Adipocyte (in vitro differentiated cells): ENCODE data around the gene DAGLB.
A peak's percentile ranks its signal among the peaks of the same experiment; 100 is the strongest.

Source experiments
- DNase-seq: peaks from one replicate; pipeline ENCODE4 v3.0.0-alpha.2; 2015; ENCODE audit warnings: low read depth
- H3K27me3 ChIP-seq: replicated peaks from 2 replicates; pipeline ENCODE4 v1.7.0; 2013; ENCODE audit warnings: mild to moderate bottlenecking, low read length, moderate library complexity; ENCODE audit not compliant: control insufficient read depth, insufficient read depth
- H3K36me3 ChIP-seq: 2 replicates; pipeline ENCODE4 v1.7.0; 2013; ENCODE audit warnings: low read length, mild to moderate bottlenecking, moderate library complexity; ENCODE audit not compliant: control insufficient read depth, insufficient read depth, severe bottlenecking
- H3K4me1 ChIP-seq: 2 replicates; pipeline ENCODE4 v1.7.0; 2013; ENCODE audit warnings: mild to moderate bottlenecking, low read length, moderate library complexity; ENCODE audit not compliant: control insufficient read depth, insufficient read depth
- H3K4me3 ChIP-seq: 2 replicates; pipeline ENCODE4 v1.7.0; 2013; ENCODE audit warnings: mild to moderate bottlenecking, low read length, moderate library complexity
- H3K9ac ChIP-seq: 2 replicates; pipeline ENCODE4 v1.7.0; 2013; ENCODE audit warnings: mild to moderate bottlenecking, low read length, moderate library complexity
- H3K9me3 ChIP-seq: 2 replicates; pipeline ENCODE4 v1.7.0; 2013; ENCODE audit warnings: mild to moderate bottlenecking, low read length, moderate library complexity; ENCODE audit not compliant: control insufficient read depth

DAGLB gene, protein sequence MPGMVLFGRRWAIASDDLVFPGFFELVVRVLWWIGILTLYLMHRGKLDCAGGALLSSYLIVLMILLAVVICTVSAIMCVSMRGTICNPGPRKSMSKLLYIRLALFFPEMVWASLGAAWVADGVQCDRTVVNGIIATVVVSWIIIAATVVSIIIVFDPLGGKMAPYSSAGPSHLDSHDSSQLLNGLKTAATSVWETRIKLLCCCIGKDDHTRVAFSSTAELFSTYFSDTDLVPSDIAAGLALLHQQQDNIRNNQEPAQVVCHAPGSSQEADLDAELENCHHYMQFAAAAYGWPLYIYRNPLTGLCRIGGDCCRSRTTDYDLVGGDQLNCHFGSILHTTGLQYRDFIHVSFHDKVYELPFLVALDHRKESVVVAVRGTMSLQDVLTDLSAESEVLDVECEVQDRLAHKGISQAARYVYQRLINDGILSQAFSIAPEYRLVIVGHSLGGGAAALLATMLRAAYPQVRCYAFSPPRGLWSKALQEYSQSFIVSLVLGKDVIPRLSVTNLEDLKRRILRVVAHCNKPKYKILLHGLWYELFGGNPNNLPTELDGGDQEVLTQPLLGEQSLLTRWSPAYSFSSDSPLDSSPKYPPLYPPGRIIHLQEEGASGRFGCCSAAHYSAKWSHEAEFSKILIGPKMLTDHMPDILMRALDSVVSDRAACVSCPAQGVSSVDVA

DNA sequence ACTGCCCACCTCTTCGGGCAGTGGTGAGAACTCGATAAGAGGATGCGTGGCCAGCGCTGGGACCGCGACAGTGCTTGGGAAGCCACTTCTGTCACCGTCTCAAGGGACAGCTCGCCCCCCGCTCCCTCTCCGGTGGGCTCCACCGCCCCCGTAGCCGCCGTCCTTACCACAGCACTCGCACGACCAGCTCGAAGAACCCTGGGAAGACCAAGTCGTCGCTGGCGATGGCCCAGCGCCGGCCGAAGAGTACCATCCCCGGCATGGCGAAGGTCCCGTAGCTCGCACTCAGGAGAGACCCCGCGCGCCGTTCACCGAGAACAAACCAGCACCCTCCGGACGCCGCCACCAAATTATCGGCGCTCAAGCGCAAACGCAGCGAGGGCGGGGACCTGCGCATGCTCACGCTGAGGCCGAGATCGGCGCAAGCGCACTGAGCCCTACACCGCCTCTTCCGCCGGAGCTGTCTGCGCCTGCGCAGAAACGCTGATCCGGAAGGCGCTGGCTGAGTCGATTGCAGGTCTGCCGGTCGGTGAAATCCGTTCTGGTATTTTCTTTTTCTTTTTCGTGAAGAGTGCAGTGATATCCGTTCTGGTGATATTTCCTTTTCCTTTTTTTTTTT is at the start of gene DAGLB:
Gene DAGLB (minus strand): TSS at position 374 of the 619 bp plus-strand sequence. CDS start 112 bp downstream, at position 262.
- H3K9me3 ChIP-seq: no peaks in the 10 kb centered on the region
- H3K4me3 ChIP-seq: peak within 1 kb of the TSS; percentile 99
- H3K4me1 ChIP-seq: peaks cover 20% of the 10 kb centered on the region
- peak within 1 kb of the TSS; percentile 98 for H3K9ac ChIP-seq
- no peaks in the 10 kb centered on the region for H3K27me3 ChIP-seq
- peak; percentile 98 for DNase-seq
- peaks cover 16% of the 10 kb centered on the region for H3K36me3 ChIP-seq

DNA sequence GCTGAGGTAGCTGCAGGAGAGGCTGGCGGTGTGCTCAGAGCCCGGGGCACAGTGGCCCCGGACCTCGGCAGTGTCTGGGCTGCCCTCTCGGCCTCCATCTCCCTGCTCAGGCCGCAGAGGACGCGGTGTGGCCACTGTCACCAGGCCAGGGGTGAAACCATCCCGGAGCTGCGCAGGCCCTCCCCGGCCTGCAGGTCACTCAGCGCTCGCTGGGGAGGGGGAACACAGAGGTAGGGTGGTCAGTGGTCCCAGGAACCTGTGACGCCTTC is 49.8 kb upstream of the DAGLB start:
- no peaks in the 10 kb centered on the region for H3K4me1 ChIP-seq
- H3K9me3 ChIP-seq: no peaks in the 10 kb centered on the region
- H3K4me3 ChIP-seq: no peak overlapping the region
- no peaks in the 10 kb centered on the region for H3K36me3 ChIP-seq
- H3K9ac ChIP-seq: no peak overlapping the region
- DNase-seq: no peak
- peaks cover 5% of the 10 kb centered on the region for H3K27me3 ChIP-seq

DNA sequence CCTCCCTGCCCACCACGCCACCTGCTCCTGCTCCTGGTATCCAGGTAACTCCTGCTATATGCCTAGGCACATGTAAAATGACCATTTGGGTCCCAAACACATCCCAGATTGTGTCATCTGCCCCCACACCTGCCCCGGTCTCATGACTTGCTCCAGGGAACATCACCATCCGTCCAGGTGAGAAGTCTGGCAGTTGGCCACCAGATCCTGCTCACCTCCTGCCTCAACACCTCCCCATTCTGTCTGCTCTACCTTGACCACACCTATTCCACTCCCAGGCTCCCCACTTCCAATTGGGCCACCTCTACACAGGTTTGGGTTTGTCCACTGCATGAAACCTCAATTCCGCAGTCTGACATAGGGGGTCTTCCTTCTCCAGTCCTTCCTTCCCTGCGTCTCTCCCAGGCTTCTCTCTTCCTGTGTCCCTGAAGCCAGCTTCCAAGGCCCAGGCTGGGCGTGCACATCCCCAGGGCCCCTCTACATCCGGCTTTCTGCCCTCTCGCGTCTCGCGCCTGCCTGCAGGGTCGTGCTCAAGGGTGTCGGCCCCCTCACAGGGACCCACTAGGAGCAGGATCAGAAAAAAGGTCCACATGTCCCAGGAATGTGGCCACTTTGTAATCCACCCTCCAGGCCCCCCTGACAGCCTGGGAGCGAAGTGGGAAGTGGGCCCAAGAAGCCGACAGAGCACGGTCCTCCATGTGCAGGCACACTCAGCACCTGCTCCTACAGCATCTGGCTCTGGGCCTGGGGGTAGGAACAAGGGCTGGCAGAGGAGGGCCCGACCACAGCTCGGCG is 49.3 kb upstream of the DAGLB start:
- DNase-seq: no peak
- Histone ChIP-seq H3K4me1 (no peaks in the 10 kb centered on the region), H3K36me3 (no peaks in the 10 kb centered on the region)

DNA sequence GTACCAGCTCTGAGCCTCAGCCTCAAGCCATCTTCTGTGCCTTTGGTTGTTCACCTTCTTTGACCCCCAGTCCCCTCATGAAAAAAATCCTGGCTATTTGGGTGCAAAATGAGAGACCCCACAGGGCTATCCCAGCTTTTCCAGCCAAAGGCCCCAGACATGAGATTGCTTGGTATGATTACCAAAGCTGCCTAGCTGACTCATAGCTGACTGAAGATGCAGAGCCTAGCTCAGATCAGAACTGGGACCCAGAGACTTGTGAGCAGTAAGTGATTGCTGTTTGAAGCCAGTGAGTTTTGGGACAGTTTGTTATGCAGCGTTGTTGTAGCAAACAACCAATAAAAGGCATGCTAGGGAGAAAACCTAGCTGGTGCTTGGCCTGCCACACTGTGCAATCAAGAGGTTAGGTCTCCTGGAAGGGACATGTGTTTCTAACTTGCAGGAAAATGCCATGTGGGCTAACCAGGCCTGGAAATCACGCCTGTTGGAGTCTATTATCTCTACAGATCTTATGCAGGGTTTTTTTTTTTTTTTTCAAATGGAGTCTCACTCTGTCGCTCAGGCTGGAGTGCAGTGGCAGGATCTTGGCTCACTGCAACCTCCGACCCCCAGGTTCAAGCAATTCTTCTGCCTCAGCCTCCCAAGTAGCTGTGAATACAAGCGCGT is 48.0 kb upstream of the DAGLB start:
- no peaks in the 10 kb centered on the region for H3K36me3 ChIP-seq
- peak; percentile 43 for DNase-seq

More for the DNA sequence above, 49.3 kb upstream of the DAGLB start:
- Histone ChIP-seq H3K9me3 (no peaks in the 10 kb centered on the region), H3K27me3 (peaks cover 10% of the 10 kb centered on the region), H3K9ac (no peak overlapping the region), H3K4me3 (no peak overlapping the region)

DNA sequence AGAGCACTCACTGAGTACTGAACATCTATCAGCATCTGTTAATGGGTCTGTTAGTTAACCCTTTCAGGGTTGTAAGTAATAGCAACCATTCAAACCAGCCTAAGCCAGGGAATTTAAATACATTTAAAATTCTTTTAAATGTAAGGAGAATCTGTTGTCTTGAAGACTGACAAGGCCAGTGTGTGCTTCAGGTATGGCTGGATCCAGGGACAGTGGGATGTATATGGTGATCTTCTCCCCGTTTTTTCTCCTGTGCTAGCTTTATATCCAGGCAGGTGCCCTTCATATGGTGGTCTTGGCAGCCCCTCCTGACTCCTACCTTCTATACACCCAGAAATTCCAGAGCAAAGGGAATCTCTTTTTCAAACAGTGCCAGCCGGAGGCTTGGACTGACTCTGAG is 46.6 kb upstream of the DAGLB start:
- peaks cover 12% of the 10 kb centered on the region for H3K27me3 ChIP-seq
- no peak overlapping the region for H3K9ac ChIP-seq
- no peak overlapping the region for H3K4me3 ChIP-seq
- no peaks in the 10 kb centered on the region for H3K36me3 ChIP-seq
- H3K4me1 ChIP-seq: no peaks in the 10 kb centered on the region
- H3K9me3 ChIP-seq: peaks cover 5% of the 10 kb centered on the region
- DNase-seq: no peak

More for the DNA sequence above, 48.0 kb upstream of the DAGLB start:
- H3K4me3 ChIP-seq: no peak overlapping the region
- no peak overlapping the region for H3K9ac ChIP-seq
- H3K9me3 ChIP-seq: no peaks in the 10 kb centered on the region
- no peaks in the 10 kb centered on the region for H3K4me1 ChIP-seq
- H3K27me3 ChIP-seq: peaks cover 12% of the 10 kb centered on the region

DNA sequence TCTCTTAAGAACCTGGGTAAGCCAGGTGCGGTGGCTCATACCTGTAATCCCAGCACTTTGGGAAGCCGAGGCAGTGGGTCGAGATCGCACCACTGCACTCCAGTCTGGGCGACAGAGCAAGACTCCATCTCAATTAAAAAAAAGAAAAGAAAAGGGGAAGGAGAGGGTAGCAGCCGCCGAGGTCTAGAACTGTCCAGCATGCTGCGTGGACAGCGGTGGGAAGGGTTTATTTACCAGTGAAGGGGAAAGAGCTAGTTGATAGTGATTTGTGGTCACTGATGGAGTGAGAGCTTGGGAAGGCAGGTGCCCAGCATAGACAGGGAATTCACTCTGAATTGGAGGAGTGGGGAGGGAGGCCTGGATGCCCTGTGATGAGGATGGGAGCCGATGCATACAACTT is 43.4 kb upstream of the DAGLB start:
- Histone ChIP-seq H3K4me3 (no peak overlapping the region), H3K36me3 (no peaks in the 10 kb centered on the region), H3K4me1 (no peaks in the 10 kb centered on the region), H3K9me3 (peaks cover 5% of the 10 kb centered on the region), H3K27me3 (peaks cover 12% of the 10 kb centered on the region), H3K9ac (no peak overlapping the region)
- no peak for DNase-seq

DNA sequence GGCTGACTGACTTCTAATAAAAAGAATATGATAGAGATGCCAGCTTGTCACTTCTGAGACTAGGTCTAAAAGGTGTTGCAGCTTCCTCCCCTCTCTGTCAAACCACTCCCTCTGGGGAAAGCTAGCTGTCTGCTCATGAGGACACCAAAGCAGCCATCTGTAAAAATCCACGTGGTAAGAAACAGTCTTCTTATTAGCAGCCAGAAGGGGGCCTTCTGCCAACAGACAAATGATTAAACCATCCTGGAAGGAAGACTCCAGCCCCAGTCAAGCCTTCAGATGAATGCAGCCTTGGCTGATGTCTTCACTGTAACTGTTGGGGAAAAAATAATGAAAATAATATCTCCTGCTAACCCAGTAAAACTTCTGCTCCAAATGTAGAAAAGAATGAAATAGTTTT is 41.9 kb upstream of the DAGLB start:
- Histone ChIP-seq H3K9me3 (peaks cover 5% of the 10 kb centered on the region), H3K4me1 (peaks cover 1% of the 10 kb centered on the region), H3K36me3 (no peaks in the 10 kb centered on the region), H3K4me3 (no peak overlapping the region), H3K9ac (no peak overlapping the region), H3K27me3 (peaks cover 12% of the 10 kb centered on the region)
- no peak for DNase-seq

DNA sequence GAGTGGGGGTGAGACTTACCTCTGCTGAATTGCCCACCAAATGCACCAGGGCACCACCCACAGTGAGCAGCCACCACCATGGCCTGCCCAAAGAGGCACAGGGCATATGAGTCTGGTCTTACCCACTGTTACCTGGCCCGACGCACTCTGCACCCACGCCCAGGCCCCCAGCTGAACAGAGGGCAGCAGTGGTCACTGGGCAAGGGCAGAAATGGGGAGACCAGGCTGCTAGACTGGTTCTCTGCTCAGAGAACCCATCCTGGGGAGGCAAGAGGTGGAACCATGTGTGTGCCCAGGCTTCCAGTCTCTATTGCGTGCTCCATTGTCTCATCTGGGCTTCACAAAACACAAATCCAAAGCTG is 39.4 kb upstream of the DAGLB start:
- peaks cover 4% of the 10 kb centered on the region for H3K27me3 ChIP-seq
- no peak overlapping the region for H3K4me3 ChIP-seq
- no peak for DNase-seq
- H3K36me3 ChIP-seq: no peaks in the 10 kb centered on the region
- H3K4me1 ChIP-seq: peaks cover 8% of the 10 kb centered on the region
- H3K9ac ChIP-seq: no peak overlapping the region
- H3K9me3 ChIP-seq: peaks cover 5% of the 10 kb centered on the region

DNA sequence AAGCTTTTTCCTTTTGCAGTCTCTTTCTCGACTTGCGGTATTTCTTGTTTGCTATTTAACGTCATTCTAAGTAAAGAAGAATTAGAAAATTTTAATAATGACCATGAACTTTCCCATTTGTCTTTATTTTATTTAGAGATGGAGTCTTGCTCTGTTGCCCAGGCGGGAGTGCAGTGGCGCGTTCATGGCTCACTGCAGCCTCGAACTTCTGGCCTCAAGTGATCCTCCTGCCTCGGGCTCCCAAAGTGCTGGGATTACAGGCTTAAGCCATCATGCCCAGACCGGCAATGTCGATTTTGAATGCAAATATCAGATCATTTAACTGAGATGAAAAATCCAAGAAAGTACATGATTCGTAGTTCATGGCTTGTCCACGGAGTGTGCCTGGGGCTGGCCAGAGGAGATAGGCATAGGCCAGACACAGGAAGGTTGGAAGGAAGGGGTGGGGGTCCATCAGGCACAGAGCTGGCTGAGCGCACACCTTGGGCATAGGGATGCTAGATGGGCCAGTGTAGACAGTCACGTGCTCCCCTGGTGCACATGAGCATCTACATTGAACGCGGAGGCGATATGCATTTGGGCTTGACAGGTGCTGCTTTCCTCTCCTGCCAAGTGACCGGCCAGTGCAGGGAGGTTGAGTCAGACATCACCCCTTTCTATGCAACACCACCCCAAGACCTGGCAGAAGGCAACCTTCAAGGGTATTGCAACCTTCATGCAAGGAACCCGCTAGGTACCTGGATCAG is 38.9 kb upstream of the DAGLB start:
- H3K4me1 ChIP-seq: peaks cover 11% of the 10 kb centered on the region
- H3K9me3 ChIP-seq: peaks cover 5% of the 10 kb centered on the region
- no peaks in the 10 kb centered on the region for H3K27me3 ChIP-seq
- H3K9ac ChIP-seq: no peak overlapping the region
- H3K36me3 ChIP-seq: peaks cover 2% of the 10 kb centered on the region
- no peak for DNase-seq
- H3K4me3 ChIP-seq: no peak overlapping the region

DNA sequence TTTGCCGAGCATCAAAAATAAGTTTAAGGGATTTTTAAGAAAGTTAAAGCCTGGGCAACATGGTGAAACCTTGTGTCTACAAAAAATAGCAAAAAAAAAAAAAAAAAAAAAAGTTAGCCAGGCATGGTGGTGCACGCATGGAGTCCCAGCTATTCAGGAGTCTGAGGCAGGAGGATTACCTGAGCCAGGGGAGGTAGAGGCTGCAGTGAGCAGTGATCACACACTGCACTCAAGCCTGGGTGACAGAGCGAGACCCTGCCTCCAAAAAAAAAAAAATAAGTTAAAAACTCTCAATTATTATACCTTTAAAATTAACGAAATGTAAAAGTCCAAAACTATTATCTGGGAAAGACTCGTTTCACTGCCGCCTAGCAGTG is 35.0 kb upstream of the DAGLB start:
- Histone ChIP-seq H3K4me3 (peak overlapping the region; percentile 97), H3K36me3 (peaks cover 13% of the 10 kb centered on the region), H3K4me1 (peaks cover 45% of the 10 kb centered on the region), H3K9me3 (no peaks in the 10 kb centered on the region), H3K9ac (peak overlapping the region; percentile 99), H3K27me3 (no peaks in the 10 kb centered on the region)
- no peak for DNase-seq
